Activated CD8-positive, alpha-beta memory T cell treated with anti-CD3 and anti-CD28 coated beads for 48 hours (primary cell): ENCODE data around the gene ORAI3.
"Not testable (repeated sequence)": the region's sequence is repeated elsewhere in the genome, so short reads cannot be mapped to it uniquely, and the experiment has no call there.

Experiments used
- DNase-seq, 3 experiments: peaks; one replicate each; pipeline ENCODE4 v3.0.0-alpha.2; 2020; ENCODE audit warnings: low read depth in 2 of 3, low spot score in 2 of 3

Gene ORAI3

GRCh38 chr16:30923554-30924075 is 25.3 kb upstream of the ORAI3 start, which contains the start of gene FBXL19:
TSS of gene FBXL19 (plus strand) at chr16:30923572. CDS start at chr16:30925755, 2,183 bp downstream.
- no peak for DNase-seq

GRCh38 chr16:30924076-30924912 is 24.6 kb upstream of the ORAI3 start:
- no peak for DNase-seq

- DNase-seq = no peak
Measured at GRCh38 chr16:30924913-30925631, 23.8 kb upstream of the ORAI3 start.

- DNase-seq = no peak
Measured at GRCh38 chr16:30925632-30925987, 23.3 kb upstream of the ORAI3 start.

GRCh38 chr16:30925995-30926811 is 22.7 kb upstream of the ORAI3 start:
- no peak for DNase-seq

- DNase-seq = no peak
Measured at GRCh38 chr16:30926937-30927788, 21.7 kb upstream of the ORAI3 start.

- no peak for DNase-seq
Measured at GRCh38 chr16:30927789-30928378, 21.0 kb upstream of the ORAI3 start.

- no peak for DNase-seq
Measured at GRCh38 chr16:30928390-30928789, 20.5 kb upstream of the ORAI3 start.

- no peak for DNase-seq
Measured at GRCh38 chr16:30929167-30929566, 19.7 kb upstream of the ORAI3 start.

GRCh38 chr16:30930160-30930571 is 18.7 kb upstream of the ORAI3 start:
- no peak for DNase-seq

- DNase-seq = no peak
Measured at GRCh38 chr16:30931068-30931650, 17.7 kb upstream of the ORAI3 start.

GRCh38 chr16:30934827-30935557 is 13.9 kb upstream of the ORAI3 start:
- no peak for DNase-seq

- no peak for DNase-seq
Measured at GRCh38 chr16:30937692-30938091, 11.2 kb upstream of the ORAI3 start.

GRCh38 chr16:30939571-30939970 is 9.3 kb upstream of the ORAI3 start:
- DNase-seq = not testable (repeated sequence)

GRCh38 chr16:30941600-30942425 is 7.1 kb upstream of the ORAI3 start:
- no peak for DNase-seq

GRCh38 chr16:30942426-30942806 is 6.5 kb upstream of the ORAI3 start:
- DNase-seq = no peak

GRCh38 chr16:30944352-30944751 is 4.5 kb upstream of the ORAI3 start:
- DNase-seq = no peak
